Esophagus squamous epithelium (tissue), 5 donors: ENCODE measurements around the gene KCND2. TPM values are rescaled to one million over a fixed set of nuclear protein-coding genes. Genes with fewer than 3 reads are reported as not detected.

ENCODE experiments used
- DNase-seq: peaks from one replicate; lab custom pipeline; 2025; lab: John Stamatoyannopoulos, UW
- H3K27ac ChIP-seq, 4 donors: fragments of 200-600 bp; sonication (generic); one replicate each; pipeline ENCODE4 v1.5.1; 2016 to 2019; ENCODE audit warnings: mild to moderate bottlenecking in 1 of 4
- H3K27me3 ChIP-seq, 4 donors: fragments of 200-600 bp; sonication (generic); 1 replicate in 3 of 4; 2 replicates in 1 of 4; pipeline versions ENCODE4 v1.5.1 to v1.6.0; 2017 to 2021; ENCODE audit warnings: antibody characterized with exemption in 1 of 4
- H3K36me3 ChIP-seq, 3 donors: fragments of 200-600 bp; sonication (generic); one replicate each; pipeline ENCODE4 v1.5.1; 2016 to 2019
- H3K4me1 ChIP-seq, 3 donors: fragments of 200-600 bp; sonication (generic); one replicate each; pipeline ENCODE4 v1.5.1; 2017 to 2019
- H3K4me3 ChIP-seq, 4 donors: fragments of 200-600 bp; sonication (generic); 1 replicate in 3 of 4; 2 replicates in 1 of 4; pipeline ENCODE4 v1.5.1; 2016 to 2019; ENCODE audit warnings: mild to moderate bottlenecking in 2 of 4, moderate library complexity in 1 of 4
- H3K9me3 ChIP-seq, 3 donors: fragments of 200-600 bp; sonication (generic); one replicate each; pipeline ENCODE4 v1.5.1; 2016 to 2019
- POLR2A ChIP-seq, 4 donors: fragments of 450-650 bp; IDR thresholded peaks; one replicate each; pipeline ENCODE4 v1.6.1; 2017; ENCODE audit warnings: antibody characterized with exemption in 4 of 4, mild to moderate bottlenecking in 4 of 4, moderate library complexity in 3 of 4
- WGBS, 2 donors: methylation state at CpG; one replicate each; pipeline ENCODE4 v1.1.5; 2018; 5-methylcytosine and 5-hydroxymethylcytosine counted together
- intact Hi-C: fragments of 100-400 bp; cut with DNase I; formaldehyde crosslinking; loops from one replicate; pipeline ENCODE4 v1.15.0; 2022
- total RNA-seq, 4 donors: library from RNA; depleted of rRNA; stranded (reverse); fragments of >200 nt; gene quantifications; one replicate each; pipeline ENCODE4 v1.1.0, GENCODE V29; 2016
- TF ChIP-seq, protein P1 (sequence below), 6 experiments: fragments of 450-650 bp in 4 of 6; fragments of 200-600 bp in 2 of 6; sonication (generic) in 2 of 6; IDR thresholded peaks; one replicate each; pipeline ENCODE4 v1.5.1; 2016 to 2019; ENCODE audit warnings: antibody characterized with exemption in 6 of 6, mild to moderate bottlenecking in 4 of 6, moderate library complexity in 4 of 6
- donor health status: DM: yes; HTN: yes; CAD: no.

The KCND2 gene
- total RNA-seq, 4 donors from 2014 or later: 0.09 to 0.19 TPM; not detected in 2

DNA sequence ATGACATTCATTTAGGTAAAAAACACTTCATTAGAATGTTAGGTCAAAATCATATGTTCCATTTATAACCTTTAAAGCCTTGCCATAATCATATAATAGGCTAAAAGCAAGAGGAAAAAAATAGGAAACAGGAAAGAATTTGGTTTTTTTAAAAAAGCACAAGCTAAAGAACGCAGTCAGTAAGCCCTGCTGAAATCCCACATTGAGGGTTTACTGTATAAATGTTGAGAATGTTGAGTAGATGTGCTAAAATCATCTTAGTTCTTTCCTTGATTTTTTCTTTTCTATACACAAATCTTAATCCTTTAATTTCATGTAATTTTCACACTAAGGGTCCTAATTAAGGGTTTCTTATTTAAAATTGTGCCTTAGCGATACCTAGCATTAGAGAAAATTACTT lies 452.0 kb downstream of the KCND2 start:
- no peak overlapping the region for H3K4me3 ChIP-seq
- H3K4me1 ChIP-seq: no peaks in the 10 kb centered on the region
- DNase-seq: no peak
- 51 to 63% methylated on average over 2 of the region's 2 CpGs for WGBS, 2 donors
- H3K9me3 ChIP-seq: no peaks in the 10 kb centered on the region
- intact Hi-C loops: no loop called here
- TF ChIP-seq, protein P1, sequence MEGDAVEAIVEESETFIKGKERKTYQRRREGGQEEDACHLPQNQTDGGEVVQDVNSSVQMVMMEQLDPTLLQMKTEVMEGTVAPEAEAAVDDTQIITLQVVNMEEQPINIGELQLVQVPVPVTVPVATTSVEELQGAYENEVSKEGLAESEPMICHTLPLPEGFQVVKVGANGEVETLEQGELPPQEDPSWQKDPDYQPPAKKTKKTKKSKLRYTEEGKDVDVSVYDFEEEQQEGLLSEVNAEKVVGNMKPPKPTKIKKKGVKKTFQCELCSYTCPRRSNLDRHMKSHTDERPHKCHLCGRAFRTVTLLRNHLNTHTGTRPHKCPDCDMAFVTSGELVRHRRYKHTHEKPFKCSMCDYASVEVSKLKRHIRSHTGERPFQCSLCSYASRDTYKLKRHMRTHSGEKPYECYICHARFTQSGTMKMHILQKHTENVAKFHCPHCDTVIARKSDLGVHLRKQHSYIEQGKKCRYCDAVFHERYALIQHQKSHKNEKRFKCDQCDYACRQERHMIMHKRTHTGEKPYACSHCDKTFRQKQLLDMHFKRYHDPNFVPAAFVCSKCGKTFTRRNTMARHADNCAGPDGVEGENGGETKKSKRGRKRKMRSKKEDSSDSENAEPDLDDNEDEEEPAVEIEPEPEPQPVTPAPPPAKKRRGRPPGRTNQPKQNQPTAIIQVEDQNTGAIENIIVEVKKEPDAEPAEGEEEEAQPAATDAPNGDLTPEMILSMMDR (IDR thresholded peaks at IDR 0.05): no peak
- TF ChIP-seq POLR2A (IDR thresholded peaks at IDR 0.05): no peak
- no peaks in the 10 kb centered on the region for H3K27me3 ChIP-seq
- no peak overlapping the region for H3K27ac ChIP-seq
- no peaks in the 10 kb centered on the region for H3K36me3 ChIP-seq

DNA sequence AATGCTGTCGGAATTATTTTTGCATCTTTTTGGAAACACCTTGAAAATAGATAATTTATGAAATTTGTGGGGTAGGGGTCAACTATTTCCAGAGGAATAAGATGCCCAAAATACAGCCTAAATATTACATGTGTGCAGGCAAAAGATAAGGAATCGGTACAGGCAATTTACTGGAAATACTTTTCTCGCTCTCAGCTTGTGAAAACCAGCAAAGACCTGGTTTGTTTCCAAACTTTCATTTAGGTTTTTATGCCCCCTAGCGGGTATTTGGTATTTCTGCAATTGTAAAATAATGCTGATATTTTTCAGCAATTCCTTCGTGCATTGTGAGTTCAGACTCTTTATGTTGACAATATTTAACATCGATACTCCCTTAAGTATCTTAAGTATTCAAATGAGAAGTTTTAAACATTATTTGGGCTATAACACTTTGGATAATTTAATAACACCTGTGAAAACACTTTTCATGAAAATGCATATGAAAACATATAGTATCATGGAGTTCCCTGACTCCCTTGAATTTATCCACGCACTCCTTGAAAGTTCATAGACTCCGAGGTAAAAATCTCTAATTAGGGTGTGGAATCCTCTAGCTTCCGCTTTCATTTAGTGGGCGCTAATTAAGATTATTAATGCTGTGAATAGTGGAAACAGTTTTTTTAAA lies 452.5 kb downstream of the KCND2 start:
- Histone ChIP-seq H3K4me3 (no peak overlapping the region), H3K27ac (no peak overlapping the region), H3K9me3 (no peaks in the 10 kb centered on the region), H3K36me3 (no peaks in the 10 kb centered on the region), H3K27me3 (no peaks in the 10 kb centered on the region), H3K4me1 (no peaks in the 10 kb centered on the region)
- no peak for TF ChIP-seq POLR2A (IDR thresholded peaks at IDR 0.05)
- TF ChIP-seq, protein P1 (IDR thresholded peaks at IDR 0.05): peak in 3 of 6 experiments; percentile 39 to 49 (median 47)
- intact Hi-C loops: no loop called here
- DNase-seq: no peak
- 31 to 35% methylated on average over 10 of the region's 10 CpGs for WGBS, 2 donors

DNA sequence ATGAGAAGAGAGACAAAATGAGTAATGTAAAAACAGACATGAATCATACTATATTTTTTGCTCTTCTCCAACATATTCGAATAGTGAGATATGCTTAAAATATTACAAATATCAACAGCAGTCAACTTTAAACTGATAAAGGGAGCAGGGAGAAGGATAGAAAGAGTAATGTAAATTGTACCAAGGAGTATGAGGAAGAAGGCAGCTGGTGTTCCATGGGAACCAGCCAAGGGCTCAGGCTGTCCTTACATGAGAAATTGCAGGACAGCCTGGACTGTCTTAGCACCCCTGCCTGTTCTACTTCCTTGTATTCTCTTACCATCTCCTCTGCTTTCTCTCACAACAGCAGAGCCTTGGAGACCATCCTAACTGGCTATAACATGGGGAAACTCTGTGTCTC lies 456.3 kb downstream of the KCND2 start:
- WGBS, 2 donors: 39 to 40% methylated on average over 1 of the region's 1 CpG

DNA sequence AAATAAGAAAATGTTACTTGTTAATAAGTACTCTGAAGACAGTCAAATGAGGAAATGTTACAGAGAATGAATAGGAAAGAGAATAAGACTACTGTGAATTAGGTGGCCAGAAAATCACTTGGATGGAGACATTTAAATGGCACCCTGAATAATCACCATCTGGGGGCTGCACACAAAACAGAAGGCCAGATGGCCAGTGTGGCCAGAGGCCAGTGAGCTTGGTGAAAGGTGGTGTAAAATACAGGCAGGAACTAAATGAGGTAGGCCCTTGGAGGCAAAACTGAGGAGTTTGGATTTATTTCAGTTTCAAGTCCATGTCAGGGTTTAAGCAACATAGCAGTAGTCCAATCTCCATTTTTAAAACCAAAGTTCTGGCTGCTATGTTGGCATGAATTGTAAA lies 458.3 kb downstream of the KCND2 start:
- Histone ChIP-seq H3K36me3 (no peaks in the 10 kb centered on the region), H3K27me3 (no peaks in the 10 kb centered on the region), H3K4me3 (no peak overlapping the region), H3K4me1 (no peaks in the 10 kb centered on the region), H3K9me3 (no peaks in the 10 kb centered on the region), H3K27ac (no peak overlapping the region)
- intact Hi-C loops: no loop called here
- no peak for DNase-seq
- TF ChIP-seq POLR2A (IDR thresholded peaks at IDR 0.05): no peak
- TF ChIP-seq, protein P1 (IDR thresholded peaks at IDR 0.05): no peak

More for the DNA sequence above, 456.3 kb downstream of the KCND2 start:
- DNase-seq: no peak
- no peaks in the 10 kb centered on the region for H3K4me1 ChIP-seq
- TF ChIP-seq POLR2A (IDR thresholded peaks at IDR 0.05): no peak
- TF ChIP-seq, protein P1 (IDR thresholded peaks at IDR 0.05): no peak
- intact Hi-C loops: no loop called here
- H3K36me3 ChIP-seq: no peaks in the 10 kb centered on the region
- H3K9me3 ChIP-seq: no peaks in the 10 kb centered on the region
- no peak overlapping the region for H3K27ac ChIP-seq
- H3K4me3 ChIP-seq: no peak overlapping the region
- no peaks in the 10 kb centered on the region for H3K27me3 ChIP-seq

DNA sequence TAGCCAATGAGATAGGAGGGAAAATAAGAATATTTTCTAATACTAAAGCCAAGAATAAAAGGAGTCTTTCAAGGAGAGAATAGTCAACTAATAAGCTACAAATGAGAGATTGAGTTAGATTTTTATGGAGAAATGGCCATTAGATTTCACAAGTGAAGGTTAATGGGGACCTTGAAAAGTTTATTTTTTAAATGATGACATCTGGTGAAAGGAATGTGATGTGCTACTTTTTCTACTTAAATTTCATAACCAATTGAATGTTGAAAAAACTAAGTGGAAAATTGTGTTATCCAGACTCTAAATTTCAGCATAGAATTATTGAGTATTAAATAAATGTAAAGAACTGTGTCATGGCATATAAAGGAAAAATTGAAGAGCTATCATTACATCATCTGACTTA lies 459.3 kb downstream of the KCND2 start:
- Histone ChIP-seq H3K36me3 (no peaks in the 10 kb centered on the region), H3K4me3 (no peak overlapping the region), H3K9me3 (no peaks in the 10 kb centered on the region), H3K27ac (no peak overlapping the region), H3K4me1 (no peaks in the 10 kb centered on the region), H3K27me3 (no peaks in the 10 kb centered on the region)
- TF ChIP-seq POLR2A (IDR thresholded peaks at IDR 0.05): no peak
- TF ChIP-seq, protein P1 (IDR thresholded peaks at IDR 0.05): no peak
- no peak for DNase-seq
- intact Hi-C loops: no loop called here
